Hematopoietic multipotent progenitor cell treated with erythropoietin and hydrocortisone succinate and interleukin-3 and kit ligand, for 17 days (in vitro differentiated cells): ENCODE results near the gene EIF4E2.
"Not testable (repeated sequence)": the region's sequence is repeated elsewhere in the genome, so short reads cannot be mapped to it uniquely, and the experiment has no call there.

Experiments used
- DNase-seq: peaks from one replicate; pipeline ENCODE4 v3.0.0-alpha.2; 2015; ENCODE audit warnings: low spot score

The EIF4E2 gene

GRCh38 chr2:232568161-232568560, 17.7 kb downstream of the EIF4E2 start:
- DNase-seq: peak; percentile 81

GRCh38 chr2:232569541-232569940, 19.1 kb downstream of the EIF4E2 start:
- DNase-seq: no peak

- not testable (repeated sequence) for DNase-seq
Measured at GRCh38 chr2:232570481-232570880, 20.0 kb downstream of the EIF4E2 start.

- no peak for DNase-seq
Measured at GRCh38 chr2:232571026-232571474, 20.6 kb downstream of the EIF4E2 start.

GRCh38 chr2:232573042-232573441, 22.6 kb downstream of the EIF4E2 start:
- DNase-seq: no peak

- no peak for DNase-seq
Measured at GRCh38 chr2:232573771-232574435, 23.4 kb downstream of the EIF4E2 start.

GRCh38 chr2:232574674-232575403, 24.4 kb downstream of the EIF4E2 start:
- no peak for DNase-seq

- DNase-seq: no peak
Measured at GRCh38 chr2:232575404-232575746, 24.9 kb downstream of the EIF4E2 start.

GRCh38 chr2:232576995-232577394, 26.5 kb downstream of the EIF4E2 start:
- DNase-seq: no peak

- DNase-seq: no peak
Measured at GRCh38 chr2:232577841-232578240, 27.4 kb downstream of the EIF4E2 start.

- no peak for DNase-seq
Measured at GRCh38 chr2:232578626-232579025, 28.1 kb downstream of the EIF4E2 start.

- no peak for DNase-seq
Measured at GRCh38 chr2:232580648-232580981, 30.1 kb downstream of the EIF4E2 start.

GRCh38 chr2:232581725-232582124, 31.2 kb downstream of the EIF4E2 start:
- no peak for DNase-seq

- DNase-seq: no peak
Measured at GRCh38 chr2:232584238-232584637, 33.7 kb downstream of the EIF4E2 start.

- DNase-seq: no peak
Measured at GRCh38 chr2:232586943-232587505, 36.5 kb downstream of the EIF4E2 start.

- DNase-seq: no peak
Measured at GRCh38 chr2:232587512-232587911, 37.0 kb downstream of the EIF4E2 start.

GRCh38 chr2:232588031-232588430, 37.5 kb downstream of the EIF4E2 start:
- DNase-seq: no peak

GRCh38 chr2:232588680-232589585, 38.4 kb downstream of the EIF4E2 start:
- no peak for DNase-seq

GRCh38 chr2:232592772-232593395, 42.4 kb downstream of the EIF4E2 start:
- DNase-seq: peak; percentile 45

- no peak for DNase-seq
Measured at GRCh38 chr2:232593982-232594381, 43.5 kb downstream of the EIF4E2 start.

GRCh38 chr2:232597362-232598079, 47.0 kb downstream of the EIF4E2 start:
- DNase-seq: no peak
